IPS-NIHi7 (cell line): ENCODE data around the gene JAKMIP1.
"Not testable (repeated sequence)": the region's sequence is repeated elsewhere in the genome, so short reads cannot be mapped to it uniquely, and the experiment has no call there.

Experiments used
- DNase-seq: peaks from one replicate; pipeline ENCODE4 v3.0.0; 2012; ENCODE audit warnings: mixed read lengths; ENCODE audit errors: extremely low spot score

The JAKMIP1 gene

DNA sequence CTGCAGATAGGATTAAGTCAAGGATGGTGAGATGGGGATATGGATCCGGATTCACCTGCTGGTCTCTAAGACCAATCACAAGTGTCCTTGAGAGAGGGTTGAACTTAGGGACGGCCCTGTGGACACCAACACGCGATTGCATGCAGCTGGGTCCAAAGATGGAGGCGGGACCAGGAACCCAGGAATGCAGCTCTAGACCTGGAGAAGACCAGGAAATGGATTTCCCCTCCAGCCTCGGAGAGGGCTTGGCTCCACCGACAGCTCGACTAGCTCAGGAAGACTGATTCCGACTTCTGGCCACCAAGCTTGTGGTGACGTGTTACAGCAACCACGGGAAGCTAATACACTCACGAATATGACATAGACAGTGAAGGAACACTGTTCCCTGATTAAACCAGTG is 186.8 kb downstream of the JAKMIP1 start:
- DNase-seq, result no peak

DNA sequence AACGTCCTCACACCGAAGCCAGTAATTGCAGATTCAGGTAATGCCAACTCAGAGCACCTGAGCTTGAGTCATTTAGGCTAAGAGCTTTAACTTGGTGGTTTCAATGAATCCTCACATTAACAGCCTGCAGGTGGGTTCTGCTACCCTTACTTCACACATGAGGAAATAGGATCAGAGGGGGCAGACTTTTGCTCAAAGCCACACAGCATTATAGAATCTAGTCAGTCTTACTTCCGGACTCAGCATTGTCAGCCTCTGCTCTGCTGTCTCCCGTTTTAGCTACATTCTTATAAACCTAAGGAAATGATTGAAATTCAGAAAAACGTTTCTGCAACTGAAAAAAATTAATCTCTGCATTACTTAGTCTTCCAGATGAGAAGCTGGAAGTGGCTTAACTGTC is 188.1 kb downstream of the JAKMIP1 start:
- DNase-seq, result no peak

DNA sequence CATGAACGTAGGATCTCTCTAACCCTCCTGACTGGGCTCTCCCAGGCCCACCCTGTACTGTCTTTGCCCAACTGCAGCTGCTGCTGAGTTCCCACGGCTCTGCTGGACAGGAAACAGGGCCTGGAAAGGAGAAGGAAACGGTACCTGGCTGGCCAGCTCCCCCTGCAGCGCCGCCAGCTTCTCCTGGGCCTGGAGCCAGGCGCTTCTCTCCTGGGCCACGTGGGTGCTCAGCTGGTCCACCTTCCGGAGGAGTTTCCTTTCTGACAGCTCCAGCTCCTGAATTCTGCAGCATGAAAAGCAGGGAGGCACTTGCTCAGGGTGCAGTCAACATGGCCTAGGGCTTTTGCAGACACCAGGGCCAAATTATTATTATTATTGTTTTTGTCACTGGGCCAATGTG is 188.7 kb downstream of the JAKMIP1 start:
- DNase-seq, result no peak

DNA sequence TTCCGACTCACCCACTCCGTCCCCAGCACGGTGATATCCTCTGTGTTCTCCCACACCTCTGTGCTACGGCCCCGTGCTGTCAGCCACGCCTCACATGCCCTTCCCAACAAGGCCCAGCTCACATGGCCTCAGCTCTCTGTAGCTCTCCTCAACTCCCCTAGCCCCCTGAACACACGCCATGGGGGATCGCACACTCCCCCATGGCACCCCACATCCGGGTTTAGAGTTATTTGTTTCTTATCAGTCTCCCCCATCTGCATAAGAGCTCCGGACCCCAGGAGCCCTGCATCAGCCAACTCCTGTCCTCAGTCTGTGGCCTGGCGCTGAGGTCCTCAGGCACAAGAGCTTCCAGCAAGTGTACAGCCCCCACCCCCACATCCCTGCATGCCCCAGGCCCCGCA is 189.1 kb downstream of the JAKMIP1 start:
- no peak for DNase-seq

DNA sequence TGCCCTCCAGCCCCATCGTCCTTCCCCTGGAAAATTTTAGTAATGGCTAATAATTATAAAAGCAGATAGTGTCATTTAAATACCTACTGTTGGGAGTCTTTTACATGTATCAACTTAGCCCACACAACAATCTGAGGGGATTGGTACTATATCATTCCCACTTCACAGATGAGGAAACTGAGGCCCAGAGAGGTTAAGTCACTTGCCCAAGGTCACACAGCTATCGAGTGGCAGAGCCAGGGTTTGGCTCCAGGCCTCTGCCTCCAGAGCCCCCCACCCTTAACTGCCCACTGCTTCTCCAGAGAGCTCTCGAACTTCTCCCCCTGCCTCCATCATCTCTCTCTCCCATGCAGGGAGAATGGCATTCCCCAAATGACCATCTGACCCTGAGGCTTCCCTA is 189.6 kb downstream of the JAKMIP1 start:
- DNase-seq, result no peak

DNA sequence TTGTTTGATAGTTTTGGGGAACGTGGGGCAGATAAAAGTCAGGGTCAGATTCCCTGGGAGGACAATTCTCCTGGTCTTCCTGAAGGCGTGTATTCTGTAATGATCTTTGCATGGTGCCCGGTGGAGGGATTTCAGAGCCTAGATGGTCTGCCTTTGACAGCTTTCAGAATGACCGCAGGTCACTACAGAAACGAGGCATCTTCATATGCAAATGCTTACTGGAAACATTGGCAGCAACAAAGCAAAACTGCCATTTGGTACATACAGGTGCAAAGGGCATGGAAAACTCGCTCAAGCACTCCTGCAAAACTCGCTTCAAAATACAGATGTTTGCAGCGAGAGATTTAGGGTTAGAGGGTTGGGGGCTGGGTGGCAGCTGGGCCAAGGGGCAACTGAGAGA is 190.9 kb downstream of the JAKMIP1 start:
- DNase-seq, result no peak

DNA sequence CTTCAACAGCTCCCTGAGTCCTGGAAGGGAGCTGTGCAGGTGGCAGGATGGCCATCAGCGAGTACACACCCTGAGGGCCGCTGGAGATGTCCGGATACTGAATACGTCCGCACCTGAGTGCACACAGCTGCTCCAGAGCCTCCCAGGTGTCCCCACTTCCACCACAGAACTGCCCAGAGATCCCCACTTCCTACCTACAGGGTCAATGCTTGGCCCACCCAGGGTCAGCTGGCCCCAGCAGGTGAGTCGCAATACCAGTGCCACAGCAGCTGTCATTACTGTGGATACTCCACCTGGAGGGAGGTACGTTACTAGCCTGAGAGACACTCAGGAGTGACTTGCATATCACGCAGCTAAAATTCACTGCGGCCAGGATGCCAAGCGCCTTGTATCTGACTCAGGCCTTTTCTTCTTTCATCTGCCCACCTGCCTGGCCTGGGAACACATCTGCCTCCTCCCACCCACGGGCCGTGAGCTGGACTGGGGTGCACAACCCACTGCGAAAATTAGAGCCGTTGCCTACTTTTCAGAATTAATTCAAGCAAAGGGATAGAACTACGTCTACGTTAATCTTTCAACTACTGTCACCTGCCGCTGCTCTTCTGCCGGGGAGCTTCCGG is 191.5 kb downstream of the JAKMIP1 start:
- DNase-seq, result no peak

DNA sequence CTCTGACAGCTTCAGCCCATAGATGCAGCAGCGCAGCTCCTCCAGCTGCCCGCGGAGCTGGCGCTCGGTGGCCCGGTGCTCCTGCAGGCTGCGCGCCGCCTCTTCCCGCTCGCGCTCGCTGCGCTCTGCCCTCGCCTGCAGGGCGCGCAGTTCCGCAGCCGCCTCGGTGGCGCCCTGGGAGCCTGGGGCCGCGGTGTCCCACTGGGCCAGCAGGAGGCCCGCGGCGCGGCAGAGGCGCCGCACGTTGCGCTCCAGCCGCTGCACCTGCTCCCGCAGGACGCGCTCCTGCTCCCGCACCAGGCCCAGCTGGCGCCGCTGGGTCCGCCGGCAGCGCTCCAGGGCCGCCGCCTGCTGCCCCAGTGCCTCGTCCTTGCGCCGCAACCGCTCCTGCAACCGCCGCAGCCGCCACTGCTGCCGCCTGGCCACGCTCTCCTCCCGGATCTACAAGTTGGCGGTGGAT is 192.2 kb downstream of the JAKMIP1 start:
- DNase-seq, result peak; percentile 84

DNA sequence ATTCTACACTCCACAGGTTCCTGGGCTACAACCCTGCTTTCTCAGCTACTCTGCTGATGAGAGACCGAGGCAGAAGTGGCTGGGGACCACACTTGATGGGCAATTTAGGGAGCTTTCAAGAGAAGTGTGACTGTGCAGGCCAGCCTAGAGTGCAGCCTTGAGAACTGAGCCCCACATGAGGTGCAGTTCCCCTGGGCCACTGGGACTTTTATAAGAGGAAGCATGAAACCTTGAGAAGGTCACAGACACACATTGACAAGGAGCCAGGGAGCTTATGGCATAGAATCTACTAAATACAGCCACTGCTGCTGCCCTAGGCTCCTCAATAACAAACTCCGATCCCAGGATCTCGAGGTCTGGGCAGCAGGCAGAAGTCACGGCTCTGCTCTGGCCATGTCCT is 195.2 kb downstream of the JAKMIP1 start:
- no peak for DNase-seq

DNA sequence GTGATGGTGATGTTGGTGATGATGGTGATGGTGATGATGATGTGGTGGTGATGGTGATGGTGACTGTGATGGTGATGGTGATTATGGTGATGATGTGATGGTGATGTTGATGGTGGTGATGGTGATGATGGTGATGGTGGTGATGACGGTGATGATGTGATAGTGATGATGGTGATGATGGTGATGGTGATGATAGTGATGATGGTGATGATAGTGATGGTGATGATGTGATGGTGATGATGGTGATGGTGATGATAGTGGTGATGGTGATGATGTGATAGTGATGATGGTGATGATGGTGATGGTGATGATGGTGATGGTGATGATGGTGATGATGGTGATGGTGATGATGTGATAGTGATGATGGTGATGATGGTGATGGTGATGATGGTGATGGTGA is 196.9 kb downstream of the JAKMIP1 start:
- not testable (repeated sequence) for DNase-seq

DNA sequence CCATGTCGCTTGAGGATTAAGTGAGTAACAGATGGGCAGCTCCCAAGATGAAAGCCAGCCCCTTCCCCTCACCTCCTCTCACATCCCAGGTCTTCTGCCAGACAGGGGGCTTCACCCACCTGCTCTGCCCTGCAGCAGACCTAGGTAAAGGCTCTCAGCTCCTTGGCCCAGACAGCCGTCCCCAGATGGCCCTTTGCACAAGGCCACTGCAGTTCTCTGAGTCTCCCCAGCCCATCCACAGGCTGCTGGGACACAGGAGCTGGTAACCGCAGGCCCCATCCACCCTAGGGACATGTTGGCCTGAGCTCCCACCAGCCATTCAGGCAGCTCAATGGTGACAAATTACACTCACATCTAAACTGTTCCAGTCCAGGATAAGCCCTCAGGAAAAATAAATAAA is 197.4 kb downstream of the JAKMIP1 start:
- no peak for DNase-seq

DNA sequence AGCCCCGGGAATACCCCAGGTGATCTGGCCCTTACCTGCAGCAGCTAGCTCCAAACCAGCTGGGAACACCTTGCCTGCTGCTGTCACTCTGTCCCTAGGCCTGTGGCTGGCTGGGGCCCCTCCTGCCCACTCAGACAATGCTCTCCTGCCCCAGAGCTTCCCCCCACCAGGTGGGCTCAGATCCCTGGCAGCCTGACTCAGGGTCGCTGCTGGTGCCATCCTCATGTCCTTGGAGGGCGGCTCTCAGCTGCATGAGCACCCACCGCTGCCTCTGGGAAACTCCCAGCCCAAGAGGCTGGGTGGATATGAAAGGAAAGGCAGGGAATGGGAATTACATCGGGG is 197.9 kb downstream of the JAKMIP1 start:
- no peak for DNase-seq

DNA sequence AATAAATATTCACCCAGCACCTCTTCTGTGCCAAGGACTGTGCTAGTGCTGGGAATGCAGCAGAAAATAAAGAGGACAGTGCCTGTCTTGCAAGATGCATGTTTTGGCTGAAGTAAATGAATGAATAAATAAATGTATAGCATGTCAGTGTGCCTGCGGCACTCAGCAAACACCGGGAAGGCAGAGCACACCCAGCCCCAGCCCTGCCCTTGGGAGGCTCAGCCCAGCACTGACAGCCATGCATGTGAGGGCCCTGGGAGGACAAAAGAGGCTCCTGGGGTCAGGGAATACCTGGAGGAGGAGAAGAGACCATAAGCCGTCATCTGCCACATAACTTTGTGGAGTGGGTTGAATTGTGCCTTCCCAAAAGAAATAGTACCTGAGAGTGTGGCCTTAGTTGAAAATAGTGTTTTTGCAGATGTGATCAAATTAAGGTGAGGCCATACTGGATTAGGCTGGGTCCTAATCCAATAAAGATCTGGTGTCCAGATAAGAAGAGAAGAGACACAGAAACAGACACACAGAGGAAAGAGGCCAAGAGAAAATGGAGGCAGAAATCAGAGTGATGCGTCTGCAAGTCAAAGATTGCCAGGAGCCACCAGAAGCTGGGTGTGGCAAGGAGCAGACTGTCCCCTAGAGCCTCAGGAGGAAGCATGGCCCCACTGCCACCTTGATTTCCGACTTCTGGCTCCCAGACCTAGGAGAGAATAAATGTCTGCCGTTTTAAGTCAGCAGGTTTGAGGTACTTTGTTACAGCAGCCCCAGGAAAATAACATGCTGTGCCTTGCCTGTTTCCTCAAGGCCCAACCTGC is 198.5 kb downstream of the JAKMIP1 start:
- no peak for DNase-seq

DNA sequence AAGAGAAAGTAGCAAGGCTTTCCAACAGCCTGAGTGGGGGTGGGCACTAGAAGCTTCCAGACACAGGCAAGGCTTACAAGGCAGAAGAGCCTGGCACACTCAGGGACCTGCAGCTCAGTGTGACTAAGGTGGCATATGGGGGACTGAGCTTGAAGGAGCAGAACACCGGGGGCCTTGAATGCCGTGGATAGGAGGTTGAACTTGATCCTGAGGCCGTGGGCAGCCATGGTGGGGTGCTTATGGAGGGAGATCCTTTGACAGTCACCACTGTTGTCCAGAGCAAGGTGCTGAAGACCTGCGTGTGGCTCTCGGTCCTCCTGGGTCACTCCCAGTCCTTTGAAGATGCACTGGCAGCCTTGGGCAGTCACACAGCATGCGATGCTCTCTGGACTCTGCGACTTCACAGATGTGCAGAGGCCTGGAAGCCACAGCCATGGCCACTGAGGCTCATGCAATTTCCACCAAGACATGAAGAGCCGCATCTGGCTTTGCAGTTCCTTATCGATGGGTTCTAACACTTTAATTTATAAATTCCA is 200.5 kb downstream of the JAKMIP1 start:
- DNase-seq, result no peak

DNA sequence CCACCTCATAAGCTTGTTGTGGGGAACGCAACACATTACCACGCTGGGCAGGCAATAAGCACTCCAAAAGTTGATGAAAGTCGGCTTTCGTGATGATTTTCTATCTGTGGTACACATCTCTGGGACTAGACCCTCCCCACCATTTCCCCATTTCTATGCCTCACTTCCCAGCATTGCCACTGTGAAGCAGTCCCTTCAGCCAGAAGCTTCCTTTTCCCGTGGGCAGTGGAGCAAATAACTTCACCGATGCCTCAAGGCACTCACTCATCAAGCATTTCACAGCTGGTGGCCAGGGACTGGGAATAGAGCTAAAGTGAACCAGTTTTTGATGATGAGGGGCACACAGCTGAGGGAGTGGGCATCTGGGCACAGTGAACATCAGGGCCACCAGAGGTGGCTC is 201.0 kb downstream of the JAKMIP1 start:
- DNase-seq, result no peak

DNA sequence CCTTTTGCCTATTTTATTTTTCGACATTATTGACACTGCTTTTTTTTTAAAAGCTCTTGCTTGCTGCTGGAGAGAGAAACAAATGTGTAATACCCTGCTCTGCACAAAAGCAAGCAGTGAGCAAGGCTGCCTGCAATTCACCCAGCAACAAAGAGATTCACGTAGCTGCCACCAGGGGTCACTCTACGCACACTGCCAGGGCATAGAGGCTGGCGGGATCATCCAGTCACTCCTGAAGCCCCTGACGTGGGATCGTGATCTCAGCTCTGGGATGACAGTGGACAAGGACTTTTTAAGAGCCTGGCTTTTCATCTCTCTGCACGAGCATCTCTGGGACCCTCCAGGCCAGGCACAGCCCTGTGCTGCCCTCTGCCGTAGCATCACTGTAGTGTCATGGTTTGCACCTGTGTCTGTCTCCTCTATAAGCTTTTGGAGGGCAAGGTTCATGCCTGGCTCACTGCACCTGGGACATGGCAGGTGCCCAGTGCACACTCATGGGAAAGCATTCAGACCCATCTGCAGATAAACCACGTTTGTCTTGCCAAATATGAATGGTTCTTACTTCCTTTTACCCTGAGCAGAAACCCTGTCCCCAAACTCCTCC is 201.9 kb downstream of the JAKMIP1 start:
- peak; percentile 90 for DNase-seq

DNA sequence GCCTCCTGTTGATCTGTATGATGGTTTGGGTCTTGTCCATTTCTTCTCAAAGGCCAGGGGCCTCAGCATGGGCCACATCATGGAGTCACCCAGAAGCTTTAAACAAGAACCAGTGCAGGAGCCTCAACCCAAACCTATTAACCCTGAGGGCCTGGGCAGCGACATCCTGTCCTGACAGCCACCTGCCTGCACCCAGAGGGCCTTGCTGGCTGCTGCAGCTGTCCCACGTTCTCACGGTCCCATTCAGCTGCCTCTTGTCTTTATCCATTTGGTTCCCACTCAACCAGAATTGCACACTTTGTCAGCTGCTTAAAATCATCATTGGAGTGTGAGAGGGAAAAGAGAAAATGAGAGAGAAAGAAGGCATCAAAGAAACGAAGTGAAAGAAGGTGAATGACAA is 203.7 kb downstream of the JAKMIP1 start:
- no peak for DNase-seq

DNA sequence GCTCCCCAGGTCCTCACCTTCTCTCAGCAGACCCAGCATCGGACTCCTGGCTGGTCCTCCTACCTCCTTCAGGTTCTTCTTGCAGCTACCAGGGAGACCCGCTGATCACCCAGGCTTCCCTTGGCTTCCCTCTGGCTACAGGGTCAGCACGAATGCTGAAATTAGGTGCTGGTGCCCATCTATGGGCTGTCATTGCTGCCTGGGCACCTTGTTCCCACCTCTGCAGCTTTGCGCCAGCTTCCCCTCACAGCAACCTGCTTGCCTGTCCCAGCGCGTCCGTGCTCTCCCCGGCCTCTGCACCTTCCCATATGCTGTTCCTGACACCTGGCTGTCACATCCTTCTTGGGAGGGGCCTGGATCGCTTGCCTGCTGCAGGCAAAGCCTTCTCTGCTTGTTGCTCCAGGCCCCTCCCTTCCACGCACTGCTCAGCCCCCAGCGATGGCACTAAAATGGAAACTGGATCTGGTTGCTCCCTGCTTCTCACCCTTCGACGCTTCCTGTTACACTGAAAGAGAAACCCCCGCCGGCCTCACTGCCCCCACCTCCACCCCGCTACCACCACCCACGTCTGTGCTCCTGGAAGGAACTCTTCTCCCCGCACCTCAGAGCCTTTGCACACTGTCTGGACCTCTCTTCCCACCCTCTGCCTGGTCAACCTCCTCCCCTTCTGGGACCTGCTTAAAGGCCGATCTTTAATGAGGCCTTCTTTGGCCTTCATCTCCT is 204.3 kb downstream of the JAKMIP1 start:
- no peak for DNase-seq

DNA sequence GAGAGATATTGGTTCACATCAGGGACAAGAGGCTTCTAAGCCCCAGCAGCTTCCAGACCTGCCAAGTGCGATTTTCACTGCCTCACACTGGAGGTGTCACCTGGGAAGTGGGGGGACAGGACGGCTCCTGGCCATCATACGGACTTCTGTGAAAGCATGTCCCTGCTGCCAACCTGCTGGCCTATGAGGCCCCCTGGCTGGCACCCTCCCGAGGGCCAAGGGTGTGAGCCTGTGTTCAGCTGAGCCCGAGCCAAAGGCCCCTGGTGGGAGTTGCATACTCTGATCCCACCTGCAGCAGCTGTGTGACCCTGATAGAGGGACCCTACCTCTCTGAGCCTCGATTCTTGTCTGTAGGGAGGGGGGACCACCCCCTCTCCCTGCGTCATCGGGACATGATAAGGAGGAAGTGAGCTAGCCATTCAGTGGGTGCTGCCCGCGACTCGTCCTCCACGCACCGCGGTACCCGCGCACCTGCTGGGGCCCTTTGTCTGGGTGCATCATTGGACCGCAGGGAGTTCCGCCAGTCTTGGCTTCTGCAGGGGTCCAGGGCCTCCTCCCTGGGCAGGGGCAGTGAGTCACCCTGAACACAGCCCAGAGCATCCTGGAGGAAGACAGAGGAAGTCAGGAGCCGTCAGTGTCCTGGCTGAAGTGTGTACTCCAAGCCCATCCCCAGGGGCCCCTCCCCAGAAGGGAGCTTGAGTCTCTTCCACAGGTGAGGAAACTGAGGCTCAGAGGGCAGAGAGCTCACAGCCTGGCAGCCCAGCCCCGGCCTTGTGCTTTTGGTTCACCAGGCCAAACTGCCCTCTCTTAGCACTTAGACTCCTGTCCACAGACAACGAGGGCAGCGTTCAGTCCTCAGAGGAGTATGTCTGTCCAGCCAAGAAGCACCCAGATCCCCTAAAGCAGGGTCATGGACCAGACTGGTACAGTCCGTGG is 206.2 kb downstream of the JAKMIP1 start:
- DNase-seq, result no peak

DNA sequence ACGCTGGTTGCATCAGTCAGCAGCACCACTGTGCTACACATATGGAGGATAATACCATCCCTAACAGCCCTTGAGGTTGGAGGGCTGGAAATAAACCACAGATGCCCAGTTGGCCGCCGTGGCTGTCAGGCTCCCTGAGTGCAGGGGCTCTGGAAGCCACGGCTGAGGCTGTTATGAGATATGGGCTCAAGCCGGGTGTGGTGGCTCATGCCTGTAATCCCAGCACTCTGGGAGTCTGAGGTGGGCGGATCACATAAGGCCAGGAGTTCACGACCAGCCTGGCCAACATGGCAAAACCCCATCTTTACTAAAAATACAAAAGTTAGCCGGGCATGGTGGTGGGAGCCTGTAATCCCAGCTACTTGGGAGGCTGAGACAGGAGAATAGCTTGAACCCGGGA is 207.0 kb downstream of the JAKMIP1 start:
- DNase-seq, result not testable (repeated sequence)

DNA sequence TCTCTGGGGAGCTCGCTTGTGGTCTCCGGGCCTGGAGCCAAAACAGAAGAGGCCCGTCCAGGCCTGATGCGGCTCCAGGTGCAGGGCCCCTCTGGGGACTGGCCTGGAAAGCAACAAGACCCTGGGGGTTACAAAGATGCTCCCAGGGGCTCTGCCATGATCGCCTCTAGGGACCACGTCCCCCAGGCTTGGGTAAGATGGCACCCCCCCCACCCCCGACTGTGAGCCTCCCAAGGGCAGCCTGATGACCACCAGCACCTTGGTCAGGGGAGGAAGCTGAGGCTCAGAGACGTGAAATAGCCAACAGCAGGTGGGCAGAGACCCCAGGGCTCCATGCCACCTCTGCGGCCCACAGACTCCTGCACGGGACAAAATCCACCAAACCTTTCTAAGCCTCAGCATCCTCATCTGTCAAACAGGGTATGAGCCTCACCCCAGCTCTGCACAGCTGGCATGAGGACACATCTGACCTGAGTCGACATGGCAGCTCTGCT is 207.5 kb downstream of the JAKMIP1 start:
- DNase-seq, result no peak
